Body of pancreas (tissue), 4 donors: ENCODE results near the gene SLC7A8. TPM values are rescaled to one million over a fixed set of nuclear protein-coding genes. Genes with fewer than 3 reads are reported as not detected.

ENCODE experiments used
- ATAC-seq: fragments of 150-250 bp; one replicate; pipeline ENCODE4 v1.9.1; 2016
- DNase-seq, 4 donors: peaks; one replicate each; pipeline ENCODE4 v3.0.0-alpha.2; 2019
- H3K27ac ChIP-seq, 4 donors: fragments of 200-600 bp; sonication (generic); 1 replicate in 3 of 4; 2 replicates in 1 of 4; pipeline versions ENCODE4 v1.5.1 to v1.6.1; 2016 to 2019; ENCODE audit warnings: mild to moderate bottlenecking in 1 of 4, mixed read lengths in 1 of 4, moderate library complexity in 1 of 4
- H3K27me3 ChIP-seq, 2 donors: fragments of 200-600 bp; sonication (generic); one replicate each; pipeline ENCODE4 v1.6.0; 2016; ENCODE audit warnings: mild to moderate bottlenecking in 1 of 2
- H3K36me3 ChIP-seq, 2 donors: fragments of 200-600 bp; sonication (generic); replicated peaks in 1 of 2; 2 replicates each; pipeline ENCODE4 v1.5.1; 2016; ENCODE audit warnings: low read depth in 2 of 2; ENCODE audit not compliant: insufficient read depth in 1 of 2
- H3K4me1 ChIP-seq: fragments of 200-600 bp; sonication (generic); one replicate; pipeline ENCODE4 v1.6.0; 2016
- H3K4me3 ChIP-seq, 2 donors: fragments of 200-600 bp; sonication (generic); 1 replicate in 1 of 2; 2 replicates in 1 of 2; pipeline ENCODE4 v1.5.1; 2016 to 2019
- H3K9me3 ChIP-seq, 3 donors: fragments of 200-600 bp; sonication (generic); 1 replicate in 2 of 3; 2 replicates in 1 of 3; pipeline ENCODE4 v1.5.1; 2016
- CTCF ChIP-seq, 7 experiments: fragments of 450-650 bp in 4 of 7; fragments of 200-600 bp in 3 of 7; sonication (generic) in 3 of 7; IDR thresholded peaks; one replicate each; pipeline ENCODE4 v1.5.1; 2016 to 2019; ENCODE audit warnings: antibody characterized with exemption in 7 of 7
- POLR2A ChIP-seq, 3 donors: fragments of 450-650 bp; IDR thresholded peaks; one replicate each; pipeline ENCODE4 v1.6.1; 2016; ENCODE audit warnings: antibody characterized with exemption in 3 of 3, mild to moderate bottlenecking in 2 of 3
- WGBS, 2 donors: methylation state at CpG; one replicate each; pipeline ENCODE4 v1.1.5; 2017; 5-methylcytosine and 5-hydroxymethylcytosine counted together
- intact Hi-C: fragments of 100-400 bp; cut with DNase I; formaldehyde crosslinking; loops from one replicate; pipeline ENCODE4 v1.15.1; 2023
- total RNA-seq, 2 donors: library from RNA; depleted of rRNA; stranded (reverse); fragments of >200 nt; gene quantifications; one replicate each; pipeline ENCODE4 v1.1.0, GENCODE V29; 2016

The SLC7A8 gene
- total RNA-seq, 2 donors from 2014 or later: 17.8 to 18.2 TPM

- DNase-seq (no peak), ATAC-seq (no peak)
- Histone ChIP-seq H3K4me3 (no peak overlapping the region), H3K27ac (no peak overlapping the region), H3K4me1 (peaks cover 9% of the 10 kb centered on the region), H3K36me3 (no peaks in the 10 kb centered on the region), H3K27me3 (no peaks in the 10 kb centered on the region), H3K9me3 (no peaks in the 10 kb centered on the region)
- intact Hi-C loops: no loop called here
- TF ChIP-seq CTCF (IDR thresholded peaks at IDR 0.05) (no peak), POLR2A (IDR thresholded peaks at IDR 0.05) (no peak)
- 85 to 89% methylated on average over 2 to 3 of the region's 3 CpGs for WGBS, 2 donors
These were observed 55.6 kb downstream of the SLC7A8 start for GRCh38 chr14:23127861-23128260.

- no peak overlapping the region for H3K4me3 ChIP-seq
- ATAC-seq (no peak), DNase-seq (no peak)
- no peaks in the 10 kb centered on the region for H3K36me3 ChIP-seq
- H3K27ac ChIP-seq: no peak overlapping the region
- WGBS, 2 donors: 77 to 89% methylated on average over 5 to 8 of the region's 8 CpGs
- intact Hi-C loops: no loop called here
- H3K27me3 ChIP-seq: no peaks in the 10 kb centered on the region
- H3K4me1 ChIP-seq: peaks cover 9% of the 10 kb centered on the region
- TF ChIP-seq POLR2A (IDR thresholded peaks at IDR 0.05): no peak
- TF ChIP-seq CTCF (IDR thresholded peaks at IDR 0.05): no peak
- no peaks in the 10 kb centered on the region for H3K9me3 ChIP-seq
These were observed 56.7 kb downstream of the SLC7A8 start for GRCh38 chr14:23126548-23127278.

- 69 to 73% methylated on average over 8 to 9 of the region's 9 CpGs for WGBS, 2 donors
- no peaks in the 10 kb centered on the region for H3K36me3 ChIP-seq
- ATAC-seq: no peak
- no peak overlapping the region for H3K27ac ChIP-seq
- intact Hi-C loops: no loop called here
- no peak for TF ChIP-seq CTCF (IDR thresholded peaks at IDR 0.05)
- no peak overlapping the region for H3K4me3 ChIP-seq
- no peak for DNase-seq
- H3K4me1 ChIP-seq: peaks cover 9% of the 10 kb centered on the region
- H3K27me3 ChIP-seq: no peaks in the 10 kb centered on the region
- H3K9me3 ChIP-seq: no peaks in the 10 kb centered on the region
These were observed 57.4 kb downstream of the SLC7A8 start for GRCh38 chr14:23125933-23126524.

GRCh38 chr14:23125011-23125410, 58.4 kb downstream of the SLC7A8 start:
- no peak for ATAC-seq
- TF ChIP-seq CTCF (IDR thresholded peaks at IDR 0.05): no peak
- TF ChIP-seq POLR2A (IDR thresholded peaks at IDR 0.05): no peak
- intact Hi-C loops: no loop called here
- Histone ChIP-seq H3K36me3 (no peaks in the 10 kb centered on the region), H3K27ac (no peak overlapping the region), H3K4me3 (no peak overlapping the region), H3K27me3 (no peaks in the 10 kb centered on the region), H3K9me3 (no peaks in the 10 kb centered on the region), H3K4me1 (peaks cover 9% of the 10 kb centered on the region)
- WGBS, 2 donors: 52 to 55% methylated on average over 3 of the region's 3 CpGs
- no peak for DNase-seq
